ENCODE results near the gene OR6Q1. TPM values are rescaled to one million over a fixed set of nuclear protein-coding genes. Genes with fewer than 3 reads are reported as not detected.

Gene OR6Q1
- total and polyA plus RNA-seq, 2 of the 13 experiments (the other 11 are each of a cell fraction or from before 2014, with no cell fraction given) = not detected

DNA sequence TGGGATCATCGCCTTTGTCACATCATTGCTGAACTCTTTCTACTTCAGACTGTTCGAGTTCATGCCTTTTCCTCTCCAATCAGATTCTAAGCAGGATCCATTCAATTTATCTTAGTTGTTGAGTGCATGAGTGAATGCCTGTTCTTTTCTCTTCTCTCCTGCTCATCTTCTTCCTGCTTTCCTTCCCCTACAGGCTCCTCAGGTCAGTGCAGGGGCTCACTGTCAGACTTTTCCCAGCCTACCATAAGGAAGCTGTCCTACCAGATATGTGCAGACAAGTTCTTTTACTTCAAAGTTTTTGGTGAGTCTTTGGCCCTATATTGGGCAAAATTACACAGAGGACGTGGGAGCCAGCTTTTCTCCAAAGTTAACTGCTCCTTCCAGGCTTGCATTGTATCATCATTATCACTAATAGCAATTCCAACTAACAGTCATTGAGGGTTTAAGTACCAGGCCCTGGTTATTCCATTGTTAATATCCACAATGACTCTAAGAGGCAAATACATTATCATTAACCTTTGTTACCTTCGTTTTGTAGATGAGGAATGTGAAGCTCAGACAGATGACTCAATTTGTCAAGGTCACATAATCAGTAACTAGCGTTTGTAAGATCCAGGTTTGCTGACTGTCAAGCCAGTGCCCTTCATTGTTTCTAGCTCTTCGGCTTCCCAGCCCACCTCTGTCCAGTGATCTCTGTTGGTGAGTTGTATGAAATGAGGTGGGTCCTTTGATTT is 30.4 kb downstream of the OR6Q1 start (continued):
- TF ChIP-seq, protein P1, sequence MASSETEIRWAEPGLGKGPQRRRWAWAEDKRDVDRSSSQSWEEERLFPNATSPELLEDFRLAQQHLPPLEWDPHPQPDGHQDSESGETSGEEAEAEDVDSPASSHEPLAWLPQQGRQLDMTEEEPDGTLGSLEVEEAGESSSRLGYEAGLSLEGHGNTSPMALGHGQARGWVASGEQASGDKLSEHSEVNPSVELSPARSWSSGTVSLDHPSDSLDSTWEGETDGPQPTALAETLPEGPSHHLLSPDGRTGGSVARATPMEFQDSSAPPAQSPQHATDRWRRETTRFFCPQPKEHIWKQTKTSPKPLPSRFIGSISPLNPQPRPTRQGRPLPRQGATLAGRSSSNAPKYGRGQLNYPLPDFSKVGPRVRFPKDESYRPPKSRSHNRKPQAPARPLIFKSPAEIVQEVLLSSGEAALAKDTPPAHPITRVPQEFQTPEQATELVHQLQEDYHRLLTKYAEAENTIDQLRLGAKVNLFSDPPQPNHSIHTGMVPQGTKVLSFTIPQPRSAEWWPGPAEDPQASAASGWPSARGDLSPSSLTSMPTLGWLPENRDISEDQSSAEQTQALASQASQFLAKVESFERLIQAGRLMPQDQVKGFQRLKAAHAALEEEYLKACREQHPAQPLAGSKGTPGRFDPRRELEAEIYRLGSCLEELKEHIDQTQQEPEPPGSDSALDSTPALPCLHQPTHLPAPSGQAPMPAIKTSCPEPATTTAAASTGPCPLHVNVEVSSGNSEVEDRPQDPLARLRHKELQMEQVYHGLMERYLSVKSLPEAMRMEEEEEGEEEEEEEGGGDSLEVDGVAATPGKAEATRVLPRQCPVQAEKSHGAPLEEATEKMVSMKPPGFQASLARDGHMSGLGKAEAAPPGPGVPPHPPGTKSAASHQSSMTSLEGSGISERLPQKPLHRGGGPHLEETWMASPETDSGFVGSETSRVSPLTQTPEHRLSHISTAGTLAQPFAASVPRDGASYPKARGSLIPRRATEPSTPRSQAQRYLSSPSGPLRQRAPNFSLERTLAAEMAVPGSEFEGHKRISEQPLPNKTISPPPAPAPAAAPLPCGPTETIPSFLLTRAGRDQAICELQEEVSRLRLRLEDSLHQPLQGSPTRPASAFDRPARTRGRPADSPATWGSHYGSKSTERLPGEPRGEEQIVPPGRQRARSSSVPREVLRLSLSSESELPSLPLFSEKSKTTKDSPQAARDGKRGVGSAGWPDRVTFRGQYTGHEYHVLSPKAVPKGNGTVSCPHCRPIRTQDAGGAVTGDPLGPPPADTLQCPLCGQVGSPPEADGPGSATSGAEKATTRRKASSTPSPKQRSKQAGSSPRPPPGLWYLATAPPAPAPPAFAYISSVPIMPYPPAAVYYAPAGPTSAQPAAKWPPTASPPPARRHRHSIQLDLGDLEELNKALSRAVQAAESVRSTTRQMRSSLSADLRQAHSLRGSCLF (CRISPR knock-in tag; IDR thresholded peaks at IDR 0.05; ENCODE audit: borderline replicate concordance) = no peak
- TF ChIP-seq CCAR2 (optimal IDR thresholded peaks at IDR 0.05; ENCODE audit: low read depth, low read length) (no peak), WIZ (CRISPR knock-in tag; IDR thresholded peaks at IDR 0.05) (no peak), ZNF451 (CRISPR knock-in tag; IDR thresholded peaks at IDR 0.05) (no peak), ZNF468 (CRISPR knock-in tag; IDR thresholded peaks at IDR 0.05) (no peak), RNF2 (conservative IDR thresholded peaks at IDR 0.05; ENCODE audit: low read depth) (no peak), ZNF558 (CRISPR knock-in tag; IDR thresholded peaks at IDR 0.05; ENCODE audit: borderline replicate concordance) (no peak), ZNF772 (CRISPR knock-in tag; IDR thresholded peaks at IDR 0.05) (no peak), ZNF225 (CRISPR knock-in tag; IDR thresholded peaks at IDR 0.05) (no peak), ZNF546 (CRISPR knock-in tag; conservative IDR thresholded peaks at IDR 0.05) (no peak), GATA4 (IDR thresholded peaks at IDR 0.05; ENCODE audit: borderline replicate concordance, low read depth) (no peak), ZNF333 (CRISPR knock-in tag; IDR thresholded peaks at IDR 0.05; ENCODE audit: borderline replicate concordance) (no peak), KDM6A (CRISPR knock-in tag; IDR thresholded peaks at IDR 0.05; ENCODE audit: low read depth) (no peak)
- TF ChIP-seq, protein P2, sequence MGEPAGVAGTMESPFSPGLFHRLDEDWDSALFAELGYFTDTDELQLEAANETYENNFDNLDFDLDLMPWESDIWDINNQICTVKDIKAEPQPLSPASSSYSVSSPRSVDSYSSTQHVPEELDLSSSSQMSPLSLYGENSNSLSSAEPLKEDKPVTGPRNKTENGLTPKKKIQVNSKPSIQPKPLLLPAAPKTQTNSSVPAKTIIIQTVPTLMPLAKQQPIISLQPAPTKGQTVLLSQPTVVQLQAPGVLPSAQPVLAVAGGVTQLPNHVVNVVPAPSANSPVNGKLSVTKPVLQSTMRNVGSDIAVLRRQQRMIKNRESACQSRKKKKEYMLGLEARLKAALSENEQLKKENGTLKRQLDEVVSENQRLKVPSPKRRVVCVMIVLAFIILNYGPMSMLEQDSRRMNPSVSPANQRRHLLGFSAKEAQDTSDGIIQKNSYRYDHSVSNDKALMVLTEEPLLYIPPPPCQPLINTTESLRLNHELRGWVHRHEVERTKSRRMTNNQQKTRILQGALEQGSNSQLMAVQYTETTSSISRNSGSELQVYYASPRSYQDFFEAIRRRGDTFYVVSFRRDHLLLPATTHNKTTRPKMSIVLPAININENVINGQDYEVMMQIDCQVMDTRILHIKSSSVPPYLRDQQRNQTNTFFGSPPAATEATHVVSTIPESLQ (CRISPR knock-in tag; conservative IDR thresholded peaks at IDR 0.05) = no peak
- TF ChIP-seq, protein P3, sequence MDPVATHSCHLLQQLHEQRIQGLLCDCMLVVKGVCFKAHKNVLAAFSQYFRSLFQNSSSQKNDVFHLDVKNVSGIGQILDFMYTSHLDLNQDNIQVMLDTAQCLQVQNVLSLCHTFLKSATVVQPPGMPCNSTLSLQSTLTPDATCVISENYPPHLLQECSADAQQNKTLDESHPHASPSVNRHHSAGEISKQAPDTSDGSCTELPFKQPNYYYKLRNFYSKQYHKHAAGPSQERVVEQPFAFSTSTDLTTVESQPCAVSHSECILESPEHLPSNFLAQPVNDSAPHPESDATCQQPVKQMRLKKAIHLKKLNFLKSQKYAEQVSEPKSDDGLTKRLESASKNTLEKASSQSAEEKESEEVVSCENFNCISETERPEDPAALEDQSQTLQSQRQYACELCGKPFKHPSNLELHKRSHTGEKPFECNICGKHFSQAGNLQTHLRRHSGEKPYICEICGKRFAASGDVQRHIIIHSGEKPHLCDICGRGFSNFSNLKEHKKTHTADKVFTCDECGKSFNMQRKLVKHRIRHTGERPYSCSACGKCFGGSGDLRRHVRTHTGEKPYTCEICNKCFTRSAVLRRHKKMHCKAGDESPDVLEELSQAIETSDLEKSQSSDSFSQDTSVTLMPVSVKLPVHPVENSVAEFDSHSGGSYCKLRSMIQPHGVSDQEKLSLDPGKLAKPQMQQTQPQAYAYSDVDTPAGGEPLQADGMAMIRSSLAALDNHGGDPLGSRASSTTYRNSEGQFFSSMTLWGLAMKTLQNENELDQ (CRISPR knock-in tag; IDR thresholded peaks at IDR 0.05; ENCODE audit: borderline replicate concordance) = no peak
- TF ChIP-seq, protein P4, sequence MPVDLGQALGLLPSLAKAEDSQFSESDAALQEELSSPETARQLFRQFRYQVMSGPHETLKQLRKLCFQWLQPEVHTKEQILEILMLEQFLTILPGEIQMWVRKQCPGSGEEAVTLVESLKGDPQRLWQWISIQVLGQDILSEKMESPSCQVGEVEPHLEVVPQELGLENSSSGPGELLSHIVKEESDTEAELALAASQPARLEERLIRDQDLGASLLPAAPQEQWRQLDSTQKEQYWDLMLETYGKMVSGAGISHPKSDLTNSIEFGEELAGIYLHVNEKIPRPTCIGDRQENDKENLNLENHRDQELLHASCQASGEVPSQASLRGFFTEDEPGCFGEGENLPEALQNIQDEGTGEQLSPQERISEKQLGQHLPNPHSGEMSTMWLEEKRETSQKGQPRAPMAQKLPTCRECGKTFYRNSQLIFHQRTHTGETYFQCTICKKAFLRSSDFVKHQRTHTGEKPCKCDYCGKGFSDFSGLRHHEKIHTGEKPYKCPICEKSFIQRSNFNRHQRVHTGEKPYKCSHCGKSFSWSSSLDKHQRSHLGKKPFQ (CRISPR knock-in tag; IDR thresholded peaks at IDR 0.05; ENCODE audit: insufficient replicate concordance) = no peak
